Fibroblast of pulmonary artery (primary cell): Measurements from ENCODE around the gene DHX15.

Source experiments
- DNase-seq: peaks from one replicate; pipeline ENCODE4 v3.0.0-alpha.2; 2010; ENCODE audit warnings: low read depth
- H3K4me3 ChIP-seq: replicated peaks from 2 replicates; pipeline ENCODE4 v1.5.1; 2011; ENCODE audit warnings: low read depth, mild to moderate bottlenecking, control low read depth, low read length, moderate library complexity
- CTCF ChIP-seq: IDR thresholded peaks from 2 replicates; pipeline ENCODE4 v1.5.1; 2011; ENCODE audit warnings: mild to moderate bottlenecking, control low read depth, low read length, inconsistent platforms; ENCODE audit errors: missing control alignments

DHX15 gene

GRCh38 chr4:24529555-24529954 is 54.8 kb downstream of the DHX15 start:
- no peak for TF ChIP-seq CTCF
- no peak for DNase-seq
- H3K4me3 ChIP-seq: no peak overlapping the region

- no peak for DNase-seq
- TF ChIP-seq CTCF: no peak
Observed at GRCh38 chr4:24527371-24527770, 57.0 kb downstream of the DHX15 start.

GRCh38 chr4:24521544-24521943 is 62.8 kb downstream of the DHX15 start:
- H3K4me3 ChIP-seq: no peak overlapping the region
- no peak for DNase-seq
- TF ChIP-seq CTCF: no peak

More at GRCh38 chr4:24527371-24527770, 57.0 kb downstream of the DHX15 start:
- H3K4me3 ChIP-seq: no peak overlapping the region

- DNase-seq: peak; percentile 64
- no peak overlapping the region for H3K4me3 ChIP-seq
- no peak for TF ChIP-seq CTCF
Observed at GRCh38 chr4:24519649-24520048, 64.7 kb downstream of the DHX15 start.

- H3K4me3 ChIP-seq: no peak overlapping the region
- DNase-seq: no peak
- no peak for TF ChIP-seq CTCF
Observed at GRCh38 chr4:24517676-24518075, 66.7 kb downstream of the DHX15 start.

GRCh38 chr4:24516926-24517325 is 67.4 kb downstream of the DHX15 start:
- no peak for TF ChIP-seq CTCF
- H3K4me3 ChIP-seq: no peak overlapping the region
- DNase-seq: no peak

- no peak for TF ChIP-seq CTCF
- DNase-seq: peak; percentile 16
- H3K4me3 ChIP-seq: no peak overlapping the region
Observed at GRCh38 chr4:24515698-24516097, 68.7 kb downstream of the DHX15 start.
